ENCODE measurements around the gene TPH1. TPM values are rescaled to one million over a fixed set of nuclear protein-coding genes. Genes with fewer than 3 reads are reported as not detected.

The TPH1 gene
- total and polyA plus RNA-seq, 9 of the 15 experiments (the other 6 are each of a cell fraction or from before 2014, with no cell fraction given), result 0.04 to 0.29 (median 0.17) TPM

DNA sequence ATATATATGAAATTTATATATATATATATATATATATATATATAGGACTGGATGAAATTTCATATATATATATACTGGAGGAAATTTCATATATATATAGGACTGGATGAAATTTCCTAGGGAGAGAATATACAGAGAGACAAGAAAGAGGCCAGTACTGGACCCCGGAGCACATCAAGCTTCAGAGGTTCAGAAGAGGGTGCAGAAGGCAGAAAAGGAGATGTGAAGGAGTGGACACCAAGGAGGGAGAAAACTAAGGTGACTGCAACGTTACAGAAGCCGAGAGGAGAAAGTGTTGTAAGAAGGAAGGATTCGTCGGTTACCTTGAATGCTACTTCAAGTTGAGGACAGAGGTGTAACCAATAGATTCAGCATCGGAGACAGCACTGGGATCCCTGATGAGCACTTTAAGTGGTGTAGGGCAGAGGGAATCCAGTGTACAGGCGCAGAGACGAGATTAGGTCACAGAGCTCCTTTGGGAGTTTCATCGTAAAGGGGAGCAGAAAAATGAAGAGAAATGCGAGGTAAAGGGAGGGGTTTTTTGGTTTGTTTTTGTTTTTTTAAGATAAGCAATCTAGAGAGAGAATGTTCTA lies 8.5 kb upstream of the TPH1 start:
- DNase-seq (ENCODE audit: extremely low read depth in 1 of 4, low spot score in 3 of 4) (no peak), FAIRE-seq (no peak), ATAC-seq (peak; percentile 48; the same call in 2 of the 3 replicates)
- no peaks in the 10 kb centered on the region for H3K4me1 ChIP-seq (replicated peaks in 1 of 2; ENCODE audit: control insufficient read depth in 2 of 2, insufficient read depth in 2 of 2, low read length in 2 of 2)
- H4K20me1 ChIP-seq (replicated peaks; ENCODE audit: control insufficient read depth, insufficient read depth, low read length), result peaks cover 5% of the 10 kb centered on the region; the same call in 1 of the 2 replicates
- no peaks in the 10 kb centered on the region; a peak in 1 of 5 replicates for H3K27me3 ChIP-seq (ENCODE audit: control insufficient read depth in 2 of 2, insufficient read depth in 2 of 2, low read length in 2 of 2)
- no peak for TF ChIP-seq EHMT2 (IDR thresholded peaks at IDR 0.05)
- no peak for TF ChIP-seq MXI1 (IDR thresholded peaks at IDR 0.05; ENCODE audit: low read depth, low read length)
- TF ChIP-seq FOXM1 (IDR thresholded peaks at IDR 0.05; ENCODE audit: low read depth), result no peak
- TF ChIP-seq FOXM1 (CRISPR knock-in tag; IDR thresholded peaks at IDR 0.05; ENCODE audit: low read depth), result no peak
- no peak for TF ChIP-seq TBP (optimal IDR thresholded peaks at IDR 0.05; ENCODE audit: low read depth, low read length)
- no peak for TF ChIP-seq HEY1 (CRISPR knock-in tag; IDR thresholded peaks at IDR 0.05; ENCODE audit: borderline replicate concordance)
- TF ChIP-seq ZBTB1 (CRISPR knock-in tag; IDR thresholded peaks at IDR 0.05; ENCODE audit: borderline replicate concordance, low read depth), result no peak
- TF ChIP-seq GATAD2B (IDR thresholded peaks at IDR 0.05; ENCODE audit: borderline replicate concordance), result no peak
- no peak for TF ChIP-seq ZNF780A (CRISPR knock-in tag; IDR thresholded peaks at IDR 0.05)
- TF ChIP-seq, protein P1, sequence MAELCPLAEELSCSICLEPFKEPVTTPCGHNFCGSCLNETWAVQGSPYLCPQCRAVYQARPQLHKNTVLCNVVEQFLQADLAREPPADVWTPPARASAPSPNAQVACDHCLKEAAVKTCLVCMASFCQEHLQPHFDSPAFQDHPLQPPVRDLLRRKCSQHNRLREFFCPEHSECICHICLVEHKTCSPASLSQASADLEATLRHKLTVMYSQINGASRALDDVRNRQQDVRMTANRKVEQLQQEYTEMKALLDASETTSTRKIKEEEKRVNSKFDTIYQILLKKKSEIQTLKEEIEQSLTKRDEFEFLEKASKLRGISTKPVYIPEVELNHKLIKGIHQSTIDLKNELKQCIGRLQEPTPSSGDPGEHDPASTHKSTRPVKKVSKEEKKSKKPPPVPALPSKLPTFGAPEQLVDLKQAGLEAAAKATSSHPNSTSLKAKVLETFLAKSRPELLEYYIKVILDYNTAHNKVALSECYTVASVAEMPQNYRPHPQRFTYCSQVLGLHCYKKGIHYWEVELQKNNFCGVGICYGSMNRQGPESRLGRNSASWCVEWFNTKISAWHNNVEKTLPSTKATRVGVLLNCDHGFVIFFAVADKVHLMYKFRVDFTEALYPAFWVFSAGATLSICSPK (IDR thresholded peaks at IDR 0.05; ENCODE audit: borderline replicate concordance), result no peak
- TF ChIP-seq NFIC (IDR thresholded peaks at IDR 0.05), result no peak
- intact Hi-C loops (cut with micrococcal nuclease), result no loop called here
- no peaks in the 10 kb centered on the region for H3K79me2 ChIP-seq (ENCODE audit: control insufficient read depth, insufficient read depth, low read length)
- no peak overlapping the region; the same call in 1 of the 2 replicates for H3K4me2 ChIP-seq (ENCODE audit: insufficient read depth, low read length)
- H3K9ac ChIP-seq (ENCODE audit: insufficient read depth in 1 of 2, low read depth in 2 of 2, low read length in 2 of 2), result no peak overlapping the region; a peak in 1 of 4 replicates
- no peaks in the 10 kb centered on the region for H3K9me3 ChIP-seq (replicated peaks; ENCODE audit: control insufficient read depth, insufficient read depth, low read depth, low read length)
- in situ Hi-C loops (cut with MboI), result no loop called here
- H3K27ac ChIP-seq (ENCODE audit: extremely low read depth, low read depth, low read length), result no peak overlapping the region
- H3K36me3 ChIP-seq (ENCODE audit: control insufficient read depth, insufficient read depth, low read length), result no peaks in the 10 kb centered on the region
- BruUV-seq (replicated peaks), result no TSS peak
- H2AFZ ChIP-seq (ENCODE audit: low read depth, low read length), result peak overlapping the region; percentile 10; the same call in 1 of the 2 replicates
- POLR2A ChIA-PET, result no interaction called here
- no peak overlapping the region for H3K4me3 ChIP-seq
- no peaks in the 10 kb centered on the region for H3K9me1 ChIP-seq (ENCODE audit: control insufficient read depth, insufficient read depth, low read length)
- CTCF ChIA-PET (ENCODE audit: low intra/inter-chr PET ratio), result no interaction called here
- WGBS (ENCODE audit: insufficient coverage, low coverage, missing lambda C conversion rate), result 24% methylated on average over 10 of the region's 10 CpGs
